ENCODE data around the gene SPRR3.
A peak's percentile ranks its signal among the peaks of the same experiment; 100 is the strongest.
"Not testable (repeated sequence)": the region's sequence is repeated elsewhere in the genome, so short reads cannot be mapped to it uniquely, and the experiment has no call there.

SPRR3 gene

GRCh38 chr1:152983743-152984142 lies 17.8 kb upstream of the SPRR3 start, which contains the start of gene SPRR1A:
Gene SPRR1A, plus strand, starts transcription at chr1:152984081. Its CDS starts 1,150 bp downstream, at chr1:152985231.
- DNase-seq (ENCODE audit: low read depth): no peak

- DNase-seq (ENCODE audit: low read depth): no peak
These were observed 15.0 kb upstream of the SPRR3 start for GRCh38 chr1:152986578-152986977.

- no peak for DNase-seq (ENCODE audit: low read depth)
These were observed 8.4 kb upstream of the SPRR3 start for GRCh38 chr1:152993186-152993585.

GRCh38 chr1:152995842-152996241 lies 5.7 kb upstream of the SPRR3 start:
- no peak for DNase-seq (ENCODE audit: low read depth)

GRCh38 chr1:152996633-152997400 lies 4.7 kb upstream of the SPRR3 start:
- DNase-seq (ENCODE audit: low read depth): no peak

- DNase-seq (ENCODE audit: low read depth): no peak
These were observed 3.6 kb upstream of the SPRR3 start for GRCh38 chr1:152997901-152998300.

- no peak for DNase-seq (ENCODE audit: low read depth)
These were observed 3.1 kb upstream of the SPRR3 start for GRCh38 chr1:152998476-152998875.

- DNase-seq (ENCODE audit: low read depth): no peak
These were observed 1.7 kb upstream of the SPRR3 start for GRCh38 chr1:152999818-153000217.

- no peak for DNase-seq (ENCODE audit: low read depth)
These were observed 1.3 kb upstream of the SPRR3 start for GRCh38 chr1:153000294-153000693.

GRCh38 chr1:153011235-153011758 lies 9.7 kb downstream of the SPRR3 start:
- not testable (repeated sequence) for DNase-seq (ENCODE audit: low read depth)

- not testable (repeated sequence) for DNase-seq (ENCODE audit: low read depth)
These were observed 20.3 kb downstream of the SPRR3 start for GRCh38 chr1:153021829-153022228.

- not testable (repeated sequence) for DNase-seq (ENCODE audit: low read depth)
These were observed 20.8 kb downstream of the SPRR3 start for GRCh38 chr1:153022340-153022739.

- no peak for DNase-seq (ENCODE audit: low read depth)
These were observed 21.6 kb downstream of the SPRR3 start for GRCh38 chr1:153023109-153023508.

- no peak for DNase-seq (ENCODE audit: low read depth)
These were observed 22.9 kb downstream of the SPRR3 start for GRCh38 chr1:153024413-153024812.

GRCh38 chr1:153025797-153026196 lies 24.2 kb downstream of the SPRR3 start:
- no peak for DNase-seq (ENCODE audit: low read depth)

- DNase-seq (ENCODE audit: low read depth): no peak
These were observed 27.2 kb downstream of the SPRR3 start for GRCh38 chr1:153028766-153029165.

- DNase-seq (ENCODE audit: low read depth): no peak
These were observed 29.3 kb downstream of the SPRR3 start, which contains the start of gene SPRR1B for GRCh38 chr1:153030895-153031294. Gene SPRR1B, plus strand, starts transcription at chr1:153031203. Its CDS starts 1,143 bp downstream, at chr1:153032346.

GRCh38 chr1:153032073-153032472 lies 30.5 kb downstream of the SPRR3 start:
- DNase-seq (ENCODE audit: low read depth): no peak

- DNase-seq (ENCODE audit: low read depth): peak; percentile 82
These were observed 31.2 kb downstream of the SPRR3 start for GRCh38 chr1:153032677-153033308.

- no peak for DNase-seq (ENCODE audit: low read depth)
These were observed 33.7 kb downstream of the SPRR3 start for GRCh38 chr1:153035211-153035610.

GRCh38 chr1:153040950-153041631 lies 39.5 kb downstream of the SPRR3 start, which contains the start of gene SPRR2D:
Gene SPRR2D, minus strand, starts transcription at chr1:153041120. Its CDS starts 774 bp downstream, at chr1:153040346.
- no peak for DNase-seq (ENCODE audit: low read depth)

GRCh38 chr1:153049211-153049610 lies 47.7 kb downstream of the SPRR3 start:
- DNase-seq (ENCODE audit: low read depth): no peak
